Dermis microvascular lymphatic vessel endothelial cell (primary cell): ENCODE data around the gene CTTNBP2NL. TPM values are rescaled to one million over a fixed set of nuclear protein-coding genes. Genes with fewer than 3 reads are reported as not detected.
A peak's percentile ranks its signal among the peaks of the same experiment; 100 is the strongest.

ENCODE experiments used
- DNase-seq, 2 donors: peaks; one replicate each; pipeline versions ENCODE4 v3.0.0 to v3.0.0-alpha.2; 2010; ENCODE audit warnings: low read depth in 2 of 2
- total RNA-seq: library from RNA; depleted of rRNA; stranded (reverse); fragments of >200 nt; gene quantifications from 2 replicates; pipeline ENCODE4 v1.2.1, GENCODE V29; 2014

The CTTNBP2NL gene
- total RNA-seq, 1 donor from 2014 or later, result 13.0 TPM

- no peak for DNase-seq
Observed at GRCh38 chr1:112505878-112506277, 109.9 kb downstream of the CTTNBP2NL start.

DNA sequence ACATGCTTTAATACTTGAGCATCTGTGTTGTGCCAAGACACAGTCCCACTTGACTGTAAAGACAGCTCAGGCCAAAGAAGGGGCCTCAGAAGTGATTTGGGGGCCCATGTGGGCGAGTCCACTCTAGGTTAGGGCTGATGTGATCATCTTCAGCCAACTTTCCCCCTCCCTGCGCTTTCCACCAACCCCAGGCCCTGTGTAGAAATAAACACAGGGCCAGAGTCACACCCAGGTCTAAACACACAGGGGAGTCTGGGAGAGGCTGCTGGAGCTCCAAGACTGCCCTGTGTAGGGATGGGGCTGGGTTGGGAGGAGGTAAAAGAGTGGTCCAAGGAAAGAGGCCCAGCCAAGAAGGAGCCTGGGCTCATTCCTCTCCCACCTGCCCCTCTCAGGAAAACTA is 110.3 kb downstream of the CTTNBP2NL start:
- no peak for DNase-seq

GRCh38 chr1:112506731-112507130 is 110.7 kb downstream of the CTTNBP2NL start:
- DNase-seq, result no peak

GRCh38 chr1:112507336-112507735 is 111.3 kb downstream of the CTTNBP2NL start:
- DNase-seq, result no peak

DNA sequence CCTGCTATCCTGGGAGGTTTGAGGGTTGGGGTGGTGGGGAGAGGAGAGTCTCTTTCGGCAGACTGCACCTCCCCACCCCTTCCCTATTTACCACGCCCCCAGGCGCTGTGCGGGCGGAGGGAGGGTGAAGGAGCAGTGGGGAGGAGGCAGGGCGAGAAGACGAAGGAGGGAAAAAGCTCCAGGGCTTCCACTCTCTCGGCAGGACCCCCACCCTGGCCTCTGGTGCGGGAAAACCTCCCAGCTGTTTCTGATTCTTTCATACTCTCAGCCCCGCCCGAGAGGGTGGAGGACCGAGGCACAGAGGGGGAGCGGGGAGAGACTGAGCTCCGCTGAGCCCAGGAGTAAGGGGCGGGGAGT is 111.9 kb downstream of the CTTNBP2NL start:
- DNase-seq, result no peak

DNA sequence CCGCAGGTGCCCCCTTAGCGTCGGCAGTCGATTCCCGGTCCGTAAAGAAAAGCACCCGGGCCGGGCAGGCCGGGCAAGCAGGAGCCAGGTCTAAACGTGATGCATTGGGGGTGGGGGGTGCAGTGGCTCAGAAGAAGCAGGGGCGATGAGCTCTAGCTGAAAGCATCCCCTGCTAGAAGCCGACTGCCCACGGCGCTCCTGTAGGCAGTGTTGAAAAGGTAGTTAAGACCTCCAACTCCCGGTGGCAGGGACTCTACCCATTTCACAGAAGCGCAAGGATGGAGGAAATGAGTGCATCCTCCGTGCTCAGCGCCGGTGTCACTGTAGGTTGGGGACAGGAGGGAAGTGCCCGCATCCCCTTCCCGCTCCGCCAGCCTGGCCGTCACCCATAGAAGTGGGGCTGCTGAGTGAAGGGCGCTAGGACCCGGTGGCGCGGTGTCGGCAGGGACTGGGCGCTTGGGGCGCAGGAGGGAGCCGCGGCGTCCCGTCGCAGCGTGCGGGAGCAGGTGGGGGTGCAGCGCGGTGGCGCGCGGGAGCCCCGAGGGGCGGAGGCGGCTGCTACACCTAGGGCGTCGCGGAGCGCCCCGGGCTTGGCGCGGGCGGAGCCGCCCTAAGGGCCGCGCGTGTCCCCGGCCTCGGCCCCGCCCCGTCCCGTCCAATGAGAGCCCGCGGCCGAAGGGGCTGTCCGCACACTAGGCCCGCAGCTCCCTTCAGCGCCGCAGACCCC is 112.4 kb downstream of the CTTNBP2NL start, which contains the start of gene WNT2B:
TSS of gene WNT2B (plus strand) at position 688 of the 727 bp plus-strand sequence. CDS start 298 bp downstream, outside the sequence.
- DNase-seq, result peak in 1 of 2 donors; percentile 22

DNA sequence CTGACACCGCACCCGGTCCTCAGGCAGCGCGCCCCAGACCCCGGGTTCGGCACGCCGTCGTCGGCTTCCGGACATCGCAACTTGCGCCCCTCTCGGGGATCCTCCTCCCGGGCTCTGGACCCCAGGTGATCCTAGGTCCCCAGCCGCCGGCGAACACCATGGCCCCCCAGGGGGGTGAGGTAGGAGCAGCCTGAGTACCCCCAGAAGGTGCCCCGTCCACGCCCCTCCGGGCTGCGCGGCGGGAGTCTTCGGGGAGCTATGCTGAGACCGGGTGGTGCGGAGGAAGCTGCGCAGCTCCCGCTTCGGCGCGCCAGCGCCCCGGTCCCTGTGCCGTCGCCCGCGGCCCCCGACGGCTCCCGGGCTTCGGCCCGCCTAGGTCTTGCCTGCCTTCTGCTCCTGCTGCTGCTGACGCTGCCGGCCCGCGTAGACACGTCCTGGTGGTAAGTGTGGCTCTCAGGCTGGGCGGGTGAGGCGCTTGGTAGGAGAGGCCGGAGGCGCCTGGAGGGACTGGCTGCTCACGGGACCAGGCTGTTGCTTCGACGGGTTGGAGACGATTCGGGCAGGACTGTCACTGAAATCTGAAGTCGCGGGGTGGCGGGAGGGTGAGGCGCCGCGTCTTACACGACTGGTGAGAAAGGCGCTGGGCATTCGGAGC is 113.1 kb downstream of the CTTNBP2NL start:
- DNase-seq, result peak in 1 of 2 donors; percentile 17

DNA sequence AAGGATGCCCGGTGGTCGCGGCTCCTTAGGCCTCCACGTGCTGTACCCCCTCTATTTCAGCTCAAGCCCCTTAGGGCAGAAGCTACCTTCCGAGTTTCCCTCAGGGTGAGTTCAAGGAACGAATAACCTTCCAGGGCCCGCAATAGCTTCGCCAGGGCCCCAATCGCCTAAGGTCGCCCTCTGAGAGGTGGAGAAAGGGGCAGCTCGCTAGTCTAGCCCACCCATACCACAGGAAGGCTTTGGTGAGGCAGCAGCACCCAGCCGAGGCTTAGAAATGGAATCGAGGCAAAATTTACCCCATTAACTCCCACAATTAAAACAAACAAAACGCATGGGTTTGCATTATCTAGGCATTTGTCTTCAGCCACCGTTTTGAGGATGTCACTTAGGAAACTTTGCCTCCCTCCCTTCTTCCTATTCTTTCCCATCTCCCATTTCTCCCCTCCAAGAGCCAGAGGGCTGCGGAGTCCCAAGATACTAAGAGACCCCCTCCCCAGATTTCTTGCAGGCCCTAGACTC is 113.7 kb downstream of the CTTNBP2NL start:
- DNase-seq, result no peak

- DNase-seq, result no peak
Observed at GRCh38 chr1:112510340-112510739, 114.3 kb downstream of the CTTNBP2NL start.

Other genes starting within 250 kb of the CTTNBP2NL start
- 0.51 and 1.0 TPM in 2 replicates for gene WNT2B, start 112.8 kb downstream of the CTTNBP2NL start, total RNA-seq
- 10.3 and 12.9 TPM in 2 replicates for gene ST7L, start 222.9 kb downstream of the CTTNBP2NL start, total RNA-seq
- 171 and 180 TPM in 2 replicates for gene CAPZA1, start 223.6 kb downstream of the CTTNBP2NL start, total RNA-seq